WTC11 (cell line): ENCODE data around the gene HPSE2.

Experiments
- CREB1 ChIP-seq: sonication (generic); formaldehyde crosslinking; IDR thresholded peaks from 2 replicates; pipeline ENCODE4 v1.8.0; 2023; ENCODE audit warnings: mild to moderate bottlenecking, missing genetic modification reagents
- CTCF ChIP-seq: fragments of 200-600 bp; IDR thresholded peaks from 2 replicates; pipeline ENCODE4 v1.8.0; 2022; ENCODE audit warnings: antibody characterized with exemption
- E2F1 ChIP-seq: sonication (generic); formaldehyde crosslinking; IDR thresholded peaks from 2 replicates; pipeline ENCODE4 v1.8.0; 2022; ENCODE audit warnings: mild to moderate bottlenecking, missing genetic modification reagents
- ERG ChIP-seq: fragments of 250-450 bp; sonication (Bioruptor Pico); IDR thresholded peaks from 2 replicates; pipeline ENCODE4 v1.8.0; 2021; ENCODE audit warnings: mild to moderate bottlenecking
- HMGXB4 ChIP-seq: sonication (generic); formaldehyde crosslinking; IDR thresholded peaks from 2 replicates; pipeline ENCODE4 v1.8.1; 2023; ENCODE audit warnings: mild to moderate bottlenecking, moderate library complexity, missing genetic modification reagents
- NR3C1 ChIP-seq: sonication (generic); formaldehyde crosslinking; conservative IDR thresholded peaks from 2 replicates; pipeline ENCODE4 v1.8.1; 2023; ENCODE audit warnings: low read depth, mild to moderate bottlenecking, missing genetic modification reagents
- RORB ChIP-seq: fragments of 250-450 bp; sonication (Bioruptor Pico); IDR thresholded peaks from 2 replicates; pipeline ENCODE4 v1.9.0; 2021; ENCODE audit warnings: mild to moderate bottlenecking
- SP1 ChIP-seq: sonication (generic); formaldehyde crosslinking; conservative IDR thresholded peaks from 2 replicates; pipeline ENCODE4 v1.8.1; 2022; ENCODE audit warnings: missing genetic modification reagents
- TP53 ChIP-seq: sonication (generic); formaldehyde crosslinking; IDR thresholded peaks from 2 replicates; pipeline ENCODE4 v1.8.1; 2023; ENCODE audit warnings: mild to moderate bottlenecking, missing genetic modification reagents
- USF2 ChIP-seq: sonication (generic); formaldehyde crosslinking; IDR thresholded peaks from 2 replicates; pipeline ENCODE4 v1.8.1; 2023; ENCODE audit warnings: mild to moderate bottlenecking, missing genetic modification reagents, moderate library complexity
- ZNF317 ChIP-seq: sonication (generic); formaldehyde crosslinking; IDR thresholded peaks from 2 replicates; pipeline ENCODE4 v1.8.1; 2023; ENCODE audit warnings: low read depth, mild to moderate bottlenecking, moderate library complexity, missing genetic modification reagents, borderline replicate concordance

- TF ChIP-seq CTCF (no peak), SP1 (CRISPR knock-in tag) (no peak), NR3C1 (CRISPR knock-in tag) (no peak), ERG (CRISPR knock-in tag) (no peak), HMGXB4 (CRISPR knock-in tag) (no peak), CREB1 (no peak), TP53 (CRISPR knock-in tag) (no peak), E2F1 (CRISPR knock-in tag) (no peak), USF2 (CRISPR knock-in tag) (no peak), ZNF317 (CRISPR knock-in tag) (no peak), RORB (CRISPR knock-in tag) (no peak)
Observed at GRCh38 chr10:98885378-98885777, 350.3 kb downstream of the HPSE2 start.
